ENCODE measurements around the gene SLX4IP. TPM values are rescaled to one million over a fixed set of nuclear protein-coding genes. Genes with fewer than 3 reads are reported as not detected.

Gene SLX4IP
- total RNA-seq, 1 donor from 2014 or later, result 6.8 TPM

DNA sequence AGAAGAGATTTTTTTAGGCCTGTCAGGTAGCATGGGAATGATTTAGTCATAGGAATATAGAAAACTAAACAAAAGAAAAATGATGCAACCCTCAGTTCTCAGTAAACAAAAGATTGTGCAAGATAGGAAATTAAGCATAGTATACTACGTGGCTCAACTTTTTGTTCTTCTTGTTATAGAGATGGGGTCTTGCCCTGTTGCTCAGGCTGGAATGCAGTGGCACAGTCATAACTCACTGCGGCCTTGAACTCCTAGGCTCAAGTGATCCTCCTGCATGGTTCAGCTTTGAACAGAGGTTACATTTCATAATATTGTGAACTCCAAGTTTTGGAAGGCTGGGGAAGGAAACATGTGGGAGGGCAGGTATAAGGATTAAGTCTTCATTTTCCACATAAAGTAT, 28.5 kb downstream of the SLX4IP start:
- H3K9me3 Mint-ChIP-seq (ENCODE audit: unreplicated experiment), result no peaks in the 10 kb centered on the region
- no peak for DNase-seq (ENCODE audit: low spot score)
- peaks cover 2% of the 10 kb centered on the region for H3K27me3 Mint-ChIP-seq (ENCODE audit: unreplicated experiment)
- H3K4me1 Mint-ChIP-seq (ENCODE audit: unreplicated experiment), result peaks cover 31% of the 10 kb centered on the region
- H3K36me3 Mint-ChIP-seq (ENCODE audit: low read depth, unreplicated experiment), result peaks cover 11% of the 10 kb centered on the region
- no peak overlapping the region for H3K4me3 Mint-ChIP-seq (ENCODE audit: unreplicated experiment)
- no peak overlapping the region for H3K27ac Mint-ChIP-seq (ENCODE audit: unreplicated experiment)
- TF ChIP-seq, protein P1, sequence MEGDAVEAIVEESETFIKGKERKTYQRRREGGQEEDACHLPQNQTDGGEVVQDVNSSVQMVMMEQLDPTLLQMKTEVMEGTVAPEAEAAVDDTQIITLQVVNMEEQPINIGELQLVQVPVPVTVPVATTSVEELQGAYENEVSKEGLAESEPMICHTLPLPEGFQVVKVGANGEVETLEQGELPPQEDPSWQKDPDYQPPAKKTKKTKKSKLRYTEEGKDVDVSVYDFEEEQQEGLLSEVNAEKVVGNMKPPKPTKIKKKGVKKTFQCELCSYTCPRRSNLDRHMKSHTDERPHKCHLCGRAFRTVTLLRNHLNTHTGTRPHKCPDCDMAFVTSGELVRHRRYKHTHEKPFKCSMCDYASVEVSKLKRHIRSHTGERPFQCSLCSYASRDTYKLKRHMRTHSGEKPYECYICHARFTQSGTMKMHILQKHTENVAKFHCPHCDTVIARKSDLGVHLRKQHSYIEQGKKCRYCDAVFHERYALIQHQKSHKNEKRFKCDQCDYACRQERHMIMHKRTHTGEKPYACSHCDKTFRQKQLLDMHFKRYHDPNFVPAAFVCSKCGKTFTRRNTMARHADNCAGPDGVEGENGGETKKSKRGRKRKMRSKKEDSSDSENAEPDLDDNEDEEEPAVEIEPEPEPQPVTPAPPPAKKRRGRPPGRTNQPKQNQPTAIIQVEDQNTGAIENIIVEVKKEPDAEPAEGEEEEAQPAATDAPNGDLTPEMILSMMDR (IDR thresholded peaks at IDR 0.05; ENCODE audit: unreplicated experiment), result no peak

GRCh38 chr20:10465135-10465534, 30.0 kb downstream of the SLX4IP start:
- no peak overlapping the region for H3K27ac Mint-ChIP-seq (ENCODE audit: unreplicated experiment)
- H3K9me3 Mint-ChIP-seq (ENCODE audit: unreplicated experiment), result no peaks in the 10 kb centered on the region
- peaks cover 42% of the 10 kb centered on the region for H3K4me1 Mint-ChIP-seq (ENCODE audit: unreplicated experiment)

DNA sequence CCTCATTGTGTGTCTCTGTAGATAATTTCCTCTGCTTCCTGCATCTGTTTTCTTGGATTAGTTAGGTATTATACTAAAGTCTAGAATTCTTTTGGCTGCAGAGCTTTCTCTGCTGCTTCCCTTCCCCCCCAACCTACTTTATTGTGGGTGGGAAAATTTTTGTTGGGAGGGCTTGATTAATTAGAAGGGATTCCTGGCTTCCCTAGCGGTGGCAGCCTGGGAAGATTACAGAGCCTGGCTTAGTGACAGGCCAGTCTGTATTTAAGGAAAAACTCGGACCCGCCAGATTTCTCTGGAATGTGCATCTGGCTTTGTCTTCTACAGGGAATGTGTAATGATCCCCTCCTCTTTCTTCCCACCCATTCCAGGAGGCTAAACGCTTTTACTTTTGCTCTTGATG, 31.2 kb downstream of the SLX4IP start:
- TF ChIP-seq, protein P1 (IDR thresholded peaks at IDR 0.05; ENCODE audit: unreplicated experiment), result no peak
- peaks cover 11% of the 10 kb centered on the region for H3K36me3 Mint-ChIP-seq (ENCODE audit: low read depth, unreplicated experiment)
- H3K9me3 Mint-ChIP-seq (ENCODE audit: unreplicated experiment), result no peaks in the 10 kb centered on the region
- DNase-seq (ENCODE audit: low spot score), result peak; percentile 20
- H3K27ac Mint-ChIP-seq (ENCODE audit: unreplicated experiment), result peak overlapping the region; percentile 96
- H3K4me1 Mint-ChIP-seq (ENCODE audit: unreplicated experiment), result peaks cover 46% of the 10 kb centered on the region
- peaks cover 2% of the 10 kb centered on the region for H3K27me3 Mint-ChIP-seq (ENCODE audit: unreplicated experiment)
- no peak overlapping the region for H3K4me3 Mint-ChIP-seq (ENCODE audit: unreplicated experiment)

More at GRCh38 chr20:10465135-10465534, 30.0 kb downstream of the SLX4IP start:
- no peak overlapping the region for H3K4me3 Mint-ChIP-seq (ENCODE audit: unreplicated experiment)
- H3K36me3 Mint-ChIP-seq (ENCODE audit: low read depth, unreplicated experiment), result peaks cover 11% of the 10 kb centered on the region
- DNase-seq (ENCODE audit: low spot score), result no peak
- TF ChIP-seq, protein P1 (IDR thresholded peaks at IDR 0.05; ENCODE audit: unreplicated experiment), result no peak
- H3K27me3 Mint-ChIP-seq (ENCODE audit: unreplicated experiment), result peaks cover 2% of the 10 kb centered on the region

GRCh38 chr20:10466855-10467254, 31.8 kb downstream of the SLX4IP start:
- no peak for DNase-seq (ENCODE audit: low spot score)
- no peak overlapping the region for H3K4me3 Mint-ChIP-seq (ENCODE audit: unreplicated experiment)
- H3K27me3 Mint-ChIP-seq (ENCODE audit: unreplicated experiment), result peaks cover 2% of the 10 kb centered on the region
- TF ChIP-seq, protein P1 (IDR thresholded peaks at IDR 0.05; ENCODE audit: unreplicated experiment), result no peak
- peaks cover 11% of the 10 kb centered on the region for H3K36me3 Mint-ChIP-seq (ENCODE audit: low read depth, unreplicated experiment)
- H3K9me3 Mint-ChIP-seq (ENCODE audit: unreplicated experiment), result no peaks in the 10 kb centered on the region
- peak overlapping the region; percentile 96 for H3K27ac Mint-ChIP-seq (ENCODE audit: unreplicated experiment)
- peaks cover 46% of the 10 kb centered on the region for H3K4me1 Mint-ChIP-seq (ENCODE audit: unreplicated experiment)

DNA sequence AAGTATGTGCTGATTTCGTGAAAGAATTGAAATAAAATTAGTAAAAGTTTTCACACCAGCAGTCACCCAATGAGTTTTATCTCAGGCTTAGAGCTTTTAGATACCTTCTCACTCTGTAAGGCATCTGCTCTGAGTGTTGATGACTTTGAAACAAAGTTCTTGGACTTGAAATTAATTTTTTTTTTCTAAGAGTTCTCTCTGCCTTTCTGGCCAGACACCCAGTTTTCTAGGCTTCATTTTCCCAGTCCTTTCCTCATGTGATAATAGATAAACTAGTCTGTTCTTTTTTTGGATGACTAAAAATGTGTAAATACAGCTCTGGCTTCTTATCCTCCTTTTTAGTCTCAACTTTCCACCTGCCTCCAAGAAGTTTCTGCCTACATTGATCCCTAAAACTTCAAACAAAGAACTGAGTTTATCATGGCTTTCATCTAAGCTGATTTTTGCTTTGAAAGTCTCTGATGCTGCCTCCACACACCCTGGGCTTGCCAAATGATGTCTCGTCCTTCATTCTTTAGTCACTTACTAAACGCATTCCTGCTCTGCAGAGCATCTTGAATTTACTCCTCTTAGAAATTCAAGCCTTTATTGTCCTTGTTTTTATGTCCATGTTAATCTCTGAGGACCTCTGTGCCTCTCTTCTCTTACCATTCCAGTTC, 32.7 kb downstream of the SLX4IP start:
- H3K27me3 Mint-ChIP-seq (ENCODE audit: unreplicated experiment), result peaks cover 2% of the 10 kb centered on the region
- TF ChIP-seq, protein P1 (IDR thresholded peaks at IDR 0.05; ENCODE audit: unreplicated experiment), result no peak
- peak overlapping the region; percentile 69 for H3K27ac Mint-ChIP-seq (ENCODE audit: unreplicated experiment)
- peaks cover 39% of the 10 kb centered on the region for H3K4me1 Mint-ChIP-seq (ENCODE audit: unreplicated experiment)
- no peaks in the 10 kb centered on the region for H3K9me3 Mint-ChIP-seq (ENCODE audit: unreplicated experiment)
- peaks cover 6% of the 10 kb centered on the region for H3K36me3 Mint-ChIP-seq (ENCODE audit: low read depth, unreplicated experiment)
- no peak overlapping the region for H3K4me3 Mint-ChIP-seq (ENCODE audit: unreplicated experiment)
- DNase-seq (ENCODE audit: low spot score), result no peak

All from endothelial cell (in vitro differentiated cells).